Sigmoid colon (tissue), 4 donors: ENCODE data around the gene ERI3.

Experiments used
- CTCF ChIP-seq, 4 experiments: fragments of 450-650 bp in 3 of 4; fragments of 200-600 bp in 1 of 4; IDR thresholded peaks; one replicate each; pipeline ENCODE4 v1.5.1; 2016 to 2019; ENCODE audit warnings: antibody characterized with exemption in 4 of 4, mild to moderate bottlenecking in 3 of 4, moderate library complexity in 2 of 4
- POLR2A ChIP-seq, 2 donors: fragments of 450-650 bp; IDR thresholded peaks; one replicate each; pipeline ENCODE4 v1.6.1; 2016; ENCODE audit warnings: antibody characterized with exemption in 2 of 2, mild to moderate bottlenecking in 2 of 2, moderate library complexity in 2 of 2
- POLR2AphosphoS5 ChIP-seq, 4 donors: sonication (generic); formaldehyde crosslinking; IDR thresholded peaks; one replicate each; pipeline ENCODE4 v1.6.1; 2017; ENCODE audit warnings: antibody characterized with exemption in 4 of 4

GRCh38 chr1:44261962-44262361, 93.1 kb downstream of the ERI3 start:
- no peak for TF ChIP-seq POLR2A (IDR thresholded peaks at IDR 0.05)
- no peak for TF ChIP-seq CTCF (IDR thresholded peaks at IDR 0.05)
- TF ChIP-seq POLR2AphosphoS5 (IDR thresholded peaks at IDR 0.05): no peak
